ENCODE measurements around the gene ZBTB49.

GRCh38 chr4:4277531-4277930, 12.5 kb upstream of the ZBTB49 start:
- TF ChIP-seq CTCF (IDR thresholded peaks at IDR 0.05): no peak
- no peak for TF ChIP-seq POLR2A (IDR thresholded peaks at IDR 0.05)
- TF ChIP-seq EP300 (IDR thresholded peaks at IDR 0.05): no peak
- no peak for TF ChIP-seq POLR2AphosphoS5 (IDR thresholded peaks at IDR 0.05)

Measured in gastroesophageal sphincter (tissue), 3 donors.